B cell (primary cell): Measurements from ENCODE around the gene TMEM106C. TPM values are rescaled to one million over a fixed set of nuclear protein-coding genes. Genes with fewer than 3 reads are reported as not detected.

Experiments
- ATAC-seq: fragments of 200-7000 bp; cut with Tn5 transposase; one replicate; pipeline ENCODE4 v1.10.0; 2021; ENCODE audit warnings: low read depth, mild to moderate bottlenecking, moderate number of reproducible peaks, moderate library complexity
- CTCF ChIA-PET: fragments of 350-600 bp; sonication (Branson Sonifier 250); formaldehyde crosslinking; loops from one replicate; lab custom pipeline; 2021; ENCODE audit warnings: antibody characterized with exemption, inconsistent platforms; lab: Charles Lee
- POLR2A ChIA-PET: fragments of 350-600 bp; sonication (Branson Sonifier 250); formaldehyde crosslinking; loops from one replicate; lab custom pipeline; 2021; ENCODE audit warnings: antibody characterized with exemption; lab: Charles Lee
- DNase-seq: peaks from one replicate; pipeline ENCODE4 v3.0.0; 2013
- H2AFZ ChIP-seq: 2 replicates; pipeline ENCODE4 v1.6.1; 2012; ENCODE audit warnings: mild to moderate bottlenecking, low read depth, low read length; ENCODE audit not compliant: insufficient read depth, poor library complexity, severe bottlenecking
- H3K27ac ChIP-seq, 2 donors: 1 replicate in 1 of 2; 2 replicates in 1 of 2; pipeline ENCODE4 v1.5.1; 2012 to 2013; ENCODE audit warnings: low read length in 2 of 2, mild to moderate bottlenecking in 2 of 2, moderate library complexity in 1 of 2
- H3K27me3 ChIP-seq, 4 experiments: fragments of 200-600 bp in 1 of 4; sonication (generic) in 1 of 4; replicated peaks in 1 of 4; 1 replicate in 2 of 4; 2 replicates in 2 of 4; pipeline versions ENCODE4 v1.6.1 to v1.7.0; 2013 to 2016; ENCODE audit warnings: low read length in 3 of 4, mild to moderate bottlenecking in 2 of 4, mixed read lengths in 1 of 4, moderate library complexity in 1 of 4; ENCODE audit not compliant: insufficient read depth in 4 of 4, control insufficient read depth in 3 of 4; ENCODE audit errors: control extremely low read depth in 1 of 4
- H3K36me3 ChIP-seq, 2 experiments: replicated peaks in 1 of 2; 1 replicate in 1 of 2; 2 replicates in 1 of 2; pipeline versions ENCODE4 v1.6.1 to v1.7.1; 2013; ENCODE audit warnings: low read length in 1 of 2; ENCODE audit not compliant: insufficient read depth in 2 of 2, control insufficient read depth in 1 of 2; ENCODE audit errors: control extremely low read depth in 1 of 2, extremely low read depth in 1 of 2
- H3K4me1 ChIP-seq, 2 donors: fragments of 200-600 bp in 1 of 2; sonication (generic) in 1 of 2; 1 replicate in 1 of 2; 2 replicates in 1 of 2; pipeline versions ENCODE4 v1.5.1 to v1.6.1; 2013 to 2017; ENCODE audit warnings: low read length in 2 of 2; ENCODE audit not compliant: control insufficient read depth in 2 of 2, insufficient read depth in 2 of 2
- H3K4me2 ChIP-seq: replicated peaks from 2 replicates; pipeline ENCODE3; 2012; ENCODE audit warnings: mild to moderate bottlenecking, low read depth, low read length; ENCODE audit not compliant: poor library complexity, severe bottlenecking
- H3K4me3 ChIP-seq, 5 experiments: fragments of 200-600 bp in 1 of 5; sonication (generic) in 1 of 5; 1 replicate in 3 of 5; 2 replicates in 2 of 5; pipeline versions ENCODE4 v1.5.1 to v1.7.0; 2011 to 2016; ENCODE audit warnings: low read length in 4 of 5, mild to moderate bottlenecking in 4 of 5, low read depth in 2 of 5, control low read depth in 1 of 5, moderate library complexity in 1 of 5; ENCODE audit not compliant: insufficient read depth in 1 of 5; ENCODE audit errors: control extremely low read depth in 1 of 5, extremely low read depth in 1 of 5
- H3K79me2 ChIP-seq: fragments of 200-600 bp; sonication (generic); one replicate; pipeline ENCODE4 v1.6.0; 2016; ENCODE audit warnings: low read length; ENCODE audit not compliant: control insufficient read depth, insufficient read depth
- H3K9ac ChIP-seq: fragments of 200-600 bp; sonication (generic); 2 replicates; pipeline ENCODE4 v1.6.1; 2017; ENCODE audit warnings: mild to moderate bottlenecking, low read length, moderate library complexity
- H3K9me3 ChIP-seq, 3 donors: one replicate each; pipeline versions ENCODE4 v1.6.1 to v1.7.1; 2013; ENCODE audit warnings: low read length in 2 of 3; ENCODE audit not compliant: control insufficient read depth in 2 of 3, insufficient read depth in 1 of 3; ENCODE audit errors: control extremely low read depth in 1 of 3
- H4K20me1 ChIP-seq: 2 replicates; pipeline ENCODE4 v1.6.0; 2012; ENCODE audit warnings: mild to moderate bottlenecking, low read length; ENCODE audit not compliant: insufficient read depth, control insufficient read depth, poor library complexity, severe bottlenecking
- H3K27ac Mint-ChIP-seq: one replicate; pipeline ENCODE4 v1.8.0; 2021; ENCODE audit warnings: mixed read lengths
- H3K27me3 Mint-ChIP-seq: one replicate; pipeline ENCODE4 v1.8.0; 2021; ENCODE audit warnings: mixed read lengths
- H3K4me1 Mint-ChIP-seq: one replicate; pipeline ENCODE4 v1.8.0; 2021; ENCODE audit warnings: mixed read lengths
- H3K4me3 Mint-ChIP-seq: one replicate; pipeline ENCODE4 v1.8.0; 2021; ENCODE audit warnings: mixed read lengths
- H3K9me3 Mint-ChIP-seq: one replicate; pipeline ENCODE4 v1.8.0; 2022; ENCODE audit warnings: mixed read lengths; ENCODE audit not compliant: insufficient read depth
- EZH2 ChIP-seq: IDR thresholded peaks from 2 replicates; pipeline ENCODE4 v1.6.1; 2012; ENCODE audit warnings: borderline replicate concordance, low read depth, mild to moderate bottlenecking, moderate library complexity, low read length; ENCODE audit not compliant: insufficient read depth, poor library complexity, severe bottlenecking
- WGBS: methylation state at CpG from one replicate; pipeline ENCODE4 v1.1.5; 2013; ENCODE audit warnings: missing lambda C conversion rate; ENCODE audit not compliant: insufficient coverage; 5-methylcytosine and 5-hydroxymethylcytosine counted together
- intact Hi-C: fragments of 100-400 bp; cut with micrococcal nuclease; formaldehyde crosslinking; loops from one replicate; pipeline ENCODE4 v1.10.0; 2022
- polyA plus RNA-seq: library from polyadenylated mRNA; depleted of rRNA; stranded (reverse); fragments of >200 nt; gene quantifications from 2 replicates; pipeline ENCODE4 v1.2.3, GENCODE V29; 2012
- total RNA-seq, 2 donors: library from RNA; stranded (reverse); fragments of 120-200 nt in 1 of 2; gene quantifications; 1 replicate in 1 of 2; 2 replicates in 1 of 2; pipeline versions ENCODE4 v1.2.3 to v1.2.4, GENCODE V29; 2013 to 2022
- TF ChIP-seq, protein P1 (sequence below): fragments of 200-600 bp; IDR thresholded peaks from one replicate; pipeline ENCODE4 v1.8.0; 2022; ENCODE audit warnings: antibody characterized with exemption, mild to moderate bottlenecking

Gene TMEM106C
- total and polyA plus RNA-seq, 2 donors (not counting 1 experiment from before 2014, with no cell fraction given) = 37.5 to 44.2 TPM

DNA sequence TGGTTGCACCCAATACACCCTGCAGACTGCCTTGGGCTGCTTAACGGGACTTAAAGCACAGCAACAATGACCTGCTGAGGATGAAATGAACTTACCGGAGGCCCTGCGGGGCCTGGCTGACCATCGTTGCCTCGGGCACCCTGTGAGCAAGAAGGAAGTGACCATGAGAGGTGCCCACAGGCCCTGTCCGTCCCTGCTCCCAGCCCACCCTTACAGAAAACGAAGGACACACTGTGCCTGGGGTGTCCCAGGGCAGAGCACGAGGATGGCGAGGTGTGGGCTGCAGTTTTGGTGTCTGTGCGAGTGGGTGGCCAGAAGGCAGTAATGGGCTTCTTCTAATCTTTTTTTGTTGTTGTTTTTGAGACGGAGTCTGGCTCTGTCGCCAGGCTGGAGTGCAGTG lies 26.3 kb downstream of the TMEM106C start:
- POLR2A ChIA-PET = interaction anchor here (1.3 kb wide), 1 partner anchor 116 kb away, joined by 4 read pairs; the partner anchor contains the start of gene SENP1
- Histone ChIP-seq H3K4me3 (no peak overlapping the region), H3K9me3 (peaks cover 0 to 4% (median 0%) of the 10 kb centered on the region in 3 donors), H3K4me2 (peak overlapping the region; percentile 59), H3K36me3 (no peaks in the 10 kb centered on the region), H3K4me1 (peaks cover 27 to 49% of the 10 kb centered on the region in 2 donors), H3K27ac (no peak overlapping the region), H4K20me1 (no peaks in the 10 kb centered on the region), H3K9ac (no peak overlapping the region), H3K27me3 (peaks cover 0 to 23% (median 7%) of the 10 kb centered on the region in 4 experiments), H3K79me2 (no peaks in the 10 kb centered on the region), H2AFZ (no peak overlapping the region)
- Mint-ChIP-seq H3K27ac (no peak overlapping the region), H3K27me3 (peaks cover 10% of the 10 kb centered on the region), H3K4me3 (peak overlapping the region; percentile 13), H3K9me3 (no peaks in the 10 kb centered on the region), H3K4me1 (peaks cover 38% of the 10 kb centered on the region)
- TF ChIP-seq EZH2 = no peak
- TF ChIP-seq, protein P1, sequence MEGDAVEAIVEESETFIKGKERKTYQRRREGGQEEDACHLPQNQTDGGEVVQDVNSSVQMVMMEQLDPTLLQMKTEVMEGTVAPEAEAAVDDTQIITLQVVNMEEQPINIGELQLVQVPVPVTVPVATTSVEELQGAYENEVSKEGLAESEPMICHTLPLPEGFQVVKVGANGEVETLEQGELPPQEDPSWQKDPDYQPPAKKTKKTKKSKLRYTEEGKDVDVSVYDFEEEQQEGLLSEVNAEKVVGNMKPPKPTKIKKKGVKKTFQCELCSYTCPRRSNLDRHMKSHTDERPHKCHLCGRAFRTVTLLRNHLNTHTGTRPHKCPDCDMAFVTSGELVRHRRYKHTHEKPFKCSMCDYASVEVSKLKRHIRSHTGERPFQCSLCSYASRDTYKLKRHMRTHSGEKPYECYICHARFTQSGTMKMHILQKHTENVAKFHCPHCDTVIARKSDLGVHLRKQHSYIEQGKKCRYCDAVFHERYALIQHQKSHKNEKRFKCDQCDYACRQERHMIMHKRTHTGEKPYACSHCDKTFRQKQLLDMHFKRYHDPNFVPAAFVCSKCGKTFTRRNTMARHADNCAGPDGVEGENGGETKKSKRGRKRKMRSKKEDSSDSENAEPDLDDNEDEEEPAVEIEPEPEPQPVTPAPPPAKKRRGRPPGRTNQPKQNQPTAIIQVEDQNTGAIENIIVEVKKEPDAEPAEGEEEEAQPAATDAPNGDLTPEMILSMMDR = no peak
- ATAC-seq = no peak
- over 99% methylated on average over 10 of the region's 12 CpGs for whole genome bisulfite sequencing
- CTCF ChIA-PET = interaction anchor here (1.6 kb wide), 1 partner anchor 29 kb away, joined by 4 read pairs; no protein-coding TSS in a partner anchor
- DNase-seq = peak; percentile 24
- intact Hi-C loops = loop anchor here (1.0 kb wide), 1 partner anchor 26 kb away; the partner anchor contains the start of gene TMEM106C
